ENCODE results near the gene WDR4.
A peak's percentile ranks its signal among the peaks of the same experiment; 100 is the strongest.
"Not testable (repeated sequence)": the region's sequence is repeated elsewhere in the genome, so short reads cannot be mapped to it uniquely, and the experiment has no call there.

WDR4 gene

GRCh38 chr21:42852925-42853570, 26.3 kb downstream of the WDR4 start:
- DNase-seq (ENCODE audit: low read depth in 2 of 2), result no peak

DNA sequence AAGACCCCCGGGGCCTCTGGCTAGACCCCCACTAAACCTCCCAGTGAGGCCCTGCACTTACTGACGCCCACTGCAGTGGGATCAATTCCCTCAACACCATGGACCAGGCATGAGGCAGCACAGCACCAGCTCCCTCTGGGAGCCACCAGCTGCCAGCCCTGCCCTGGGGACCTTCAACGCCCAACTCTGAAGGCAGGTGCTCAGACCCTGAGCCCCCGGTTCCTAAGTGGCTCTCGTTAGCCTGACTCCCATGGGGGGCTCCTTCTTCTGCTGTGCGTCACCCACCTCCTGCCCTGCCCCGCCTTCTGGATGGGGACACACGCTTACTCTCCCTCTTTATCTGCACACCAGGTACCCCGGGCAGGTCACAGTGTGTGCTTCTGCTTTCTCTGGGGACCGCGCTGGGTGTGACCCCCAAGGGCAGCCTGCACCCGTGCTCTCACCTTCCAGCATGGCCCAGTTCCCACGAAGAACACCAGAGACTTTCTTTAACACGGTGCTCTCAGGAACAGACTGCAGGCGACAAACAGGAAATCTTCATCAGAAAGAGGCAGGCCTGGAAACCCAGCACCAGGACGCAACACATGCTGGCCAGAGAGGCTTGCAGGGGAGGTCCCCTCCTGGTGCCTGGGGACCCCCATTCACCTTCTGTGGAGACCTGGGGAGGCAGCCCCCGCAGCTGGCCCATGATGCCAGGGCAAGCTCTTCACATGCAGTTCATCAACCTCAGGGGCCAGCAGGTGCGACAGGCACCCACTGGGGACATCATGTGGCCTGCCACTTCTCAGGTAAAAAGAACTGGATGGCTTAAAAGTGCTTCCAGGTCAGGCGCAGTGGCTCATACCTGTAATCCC, 27.3 kb downstream of the WDR4 start:
- no peak for DNase-seq (ENCODE audit: low read depth in 2 of 2)

DNA sequence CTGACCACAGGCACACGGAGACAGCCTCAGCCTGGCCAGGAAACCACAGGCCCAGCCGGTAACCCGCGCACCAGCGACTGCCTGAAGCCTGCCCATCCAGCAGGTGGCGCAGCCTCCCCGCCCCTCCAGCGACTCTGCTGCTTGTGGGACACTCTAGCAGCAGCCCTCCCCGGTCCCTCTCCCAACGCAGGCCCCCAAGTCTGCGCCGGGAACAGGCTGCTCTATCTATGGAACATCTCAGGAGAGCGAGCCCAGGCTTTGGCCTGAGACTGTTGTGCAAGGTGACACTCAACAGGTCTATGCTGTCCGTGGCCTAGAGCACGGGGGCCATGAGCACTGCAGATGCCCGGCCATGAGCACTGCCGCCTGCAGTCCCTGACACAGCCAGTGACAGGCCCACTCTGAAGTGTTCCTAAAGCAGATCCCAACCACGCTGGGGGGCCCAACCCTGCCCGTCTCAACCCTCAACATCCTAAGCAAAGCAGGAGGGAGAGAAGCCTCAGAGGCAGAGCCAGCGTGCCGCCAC, 28.4 kb downstream of the WDR4 start:
- DNase-seq (ENCODE audit: low read depth in 2 of 2), result peak in 1 of 2 donors; percentile 37

DNA sequence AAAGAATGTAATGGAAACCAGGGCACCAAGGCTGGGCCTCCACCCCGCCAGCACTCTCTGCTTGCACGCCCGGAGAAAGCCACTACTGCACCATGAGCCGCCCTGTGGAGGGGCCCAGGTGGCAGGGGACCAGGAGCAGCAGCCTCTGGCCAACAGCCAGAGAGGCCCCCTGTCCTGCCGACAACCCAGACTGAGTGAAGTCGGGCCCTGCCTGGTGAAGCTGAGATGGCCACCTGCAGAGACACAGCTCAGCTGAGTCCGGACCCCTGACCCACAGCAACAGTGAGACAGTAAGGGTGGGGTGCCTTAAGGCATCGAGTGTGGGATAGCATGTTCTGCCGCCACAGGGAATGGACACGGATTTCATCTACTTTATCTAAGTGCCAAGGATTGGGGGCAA, 28.9 kb downstream of the WDR4 start:
- DNase-seq (ENCODE audit: low read depth in 2 of 2), result no peak

DNA sequence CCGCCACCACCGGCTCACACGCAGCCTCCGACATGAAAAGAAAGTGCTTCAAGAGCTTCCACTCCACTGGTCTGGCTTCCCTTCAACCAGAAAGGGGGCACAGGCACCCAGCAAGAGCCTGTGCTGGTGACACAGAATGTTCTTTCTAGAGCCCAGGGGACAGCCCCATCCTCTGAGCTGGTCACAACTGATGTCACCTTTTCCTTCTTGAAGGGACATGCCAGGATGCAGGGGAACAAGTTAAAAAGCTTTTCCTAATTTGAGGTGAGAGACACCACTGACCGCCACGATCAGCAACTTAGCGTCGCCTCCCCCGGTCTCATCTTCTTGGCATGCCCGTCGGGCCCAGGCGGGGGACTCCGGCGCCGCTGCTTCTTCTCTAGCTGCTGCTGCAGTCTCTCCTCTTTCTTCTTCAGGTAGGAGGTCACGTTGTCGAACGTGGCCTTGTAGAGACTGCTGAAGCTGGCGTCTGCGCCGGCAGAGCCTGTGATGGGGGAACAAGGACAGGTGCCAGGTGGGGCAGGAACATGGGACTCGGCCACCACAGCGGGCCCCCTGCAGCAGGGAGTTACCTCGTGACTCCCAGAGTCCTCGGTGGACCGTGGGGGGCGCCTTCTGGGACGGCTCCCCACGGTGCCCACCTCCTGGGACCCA, 29.5 kb downstream of the WDR4 start:
- DNase-seq (ENCODE audit: low read depth in 2 of 2), result no peak

DNA sequence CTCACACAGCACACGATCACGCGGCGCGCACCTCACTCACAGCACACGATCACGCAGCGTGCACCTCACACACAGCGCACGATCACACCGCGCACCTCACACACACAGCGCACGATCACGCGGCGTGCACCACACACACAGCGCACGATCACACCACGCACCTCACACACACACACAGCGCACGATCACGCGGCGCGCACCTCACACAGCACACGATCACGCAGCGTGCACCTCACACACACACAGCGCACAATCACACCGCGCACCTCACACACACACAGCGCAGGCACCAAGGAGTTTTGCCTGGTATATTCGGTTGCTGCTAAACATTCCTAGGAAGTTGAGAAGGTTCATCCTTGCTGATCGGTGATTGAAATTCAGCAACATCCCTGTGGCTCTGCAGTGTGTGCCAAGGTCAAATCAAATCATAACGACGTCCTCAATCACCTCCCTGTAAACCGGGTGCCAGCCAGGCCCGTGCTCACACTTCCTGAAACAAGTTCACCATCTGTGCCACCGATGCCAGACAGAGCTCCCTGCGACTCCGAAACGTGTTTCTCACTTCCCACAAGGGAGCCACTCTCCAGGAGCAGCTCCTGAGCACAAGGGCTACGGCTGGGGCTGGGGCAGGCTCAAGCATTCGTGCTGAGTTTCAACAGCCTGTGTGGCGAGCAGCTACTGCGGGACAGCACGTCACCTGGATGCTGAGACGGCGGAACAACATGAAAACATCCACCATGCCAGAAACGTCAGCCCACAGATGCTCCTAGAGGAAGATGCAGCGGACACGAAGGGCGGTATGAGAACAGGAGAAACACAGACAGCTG, 30.2 kb downstream of the WDR4 start:
- DNase-seq (ENCODE audit: low read depth in 2 of 2), result no peak

GRCh38 chr21:42848144-42848931, 31.0 kb downstream of the WDR4 start:
- DNase-seq (ENCODE audit: low read depth in 2 of 2), result not testable (repeated sequence)

DNA sequence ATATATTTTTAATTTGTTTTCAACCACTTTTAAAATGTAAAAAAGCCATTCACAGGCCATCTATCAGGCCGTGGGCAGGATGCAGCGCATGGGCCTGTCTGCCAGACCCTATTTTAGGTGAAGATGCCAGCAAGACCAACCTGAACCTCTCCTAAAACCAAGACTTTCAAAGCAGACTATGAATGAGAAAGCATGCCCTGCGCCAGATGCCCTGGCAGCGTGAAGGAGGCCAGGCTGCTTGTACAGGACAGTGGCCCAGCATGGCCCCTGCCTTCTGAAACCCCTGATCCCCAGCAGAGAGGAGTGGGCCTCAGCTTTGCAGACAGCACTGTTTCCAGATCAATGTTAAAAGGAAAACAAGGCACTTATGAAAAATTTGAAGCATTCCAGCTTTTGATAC, 31.6 kb downstream of the WDR4 start:
- no peak for DNase-seq (ENCODE audit: low read depth in 2 of 2)

DNA sequence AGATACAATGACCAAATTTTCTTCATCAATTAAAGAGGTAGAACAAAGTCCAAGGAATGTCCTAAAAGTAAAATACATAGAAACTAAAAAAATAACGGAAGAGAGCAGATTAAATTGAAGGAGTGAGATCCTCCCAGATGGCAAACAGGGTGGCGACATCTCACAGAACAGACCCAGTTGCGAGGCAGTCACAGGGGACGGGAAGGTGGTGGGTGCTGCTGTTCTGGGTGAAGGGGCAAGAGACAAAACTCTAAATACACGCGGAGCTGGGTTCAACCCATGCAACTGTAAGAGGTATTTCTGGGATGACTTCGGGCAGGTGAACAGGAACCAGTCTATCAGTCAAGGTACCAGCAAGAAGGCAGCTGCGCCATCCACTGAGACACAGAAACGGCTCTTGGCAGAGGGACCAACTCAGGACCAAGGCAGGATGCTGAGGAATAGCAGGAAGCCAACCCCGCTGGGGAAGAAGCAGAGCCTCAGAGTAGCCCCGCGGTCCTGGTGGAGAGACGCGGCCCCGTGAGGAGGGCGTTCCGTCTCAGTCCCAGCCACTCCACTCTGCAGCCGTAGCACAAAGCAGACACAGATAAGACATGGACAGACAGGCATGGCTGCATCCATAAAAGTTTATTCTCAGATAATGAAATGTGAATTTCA, 32.2 kb downstream of the WDR4 start:
- DNase-seq (ENCODE audit: low read depth in 2 of 2), result no peak

DNA sequence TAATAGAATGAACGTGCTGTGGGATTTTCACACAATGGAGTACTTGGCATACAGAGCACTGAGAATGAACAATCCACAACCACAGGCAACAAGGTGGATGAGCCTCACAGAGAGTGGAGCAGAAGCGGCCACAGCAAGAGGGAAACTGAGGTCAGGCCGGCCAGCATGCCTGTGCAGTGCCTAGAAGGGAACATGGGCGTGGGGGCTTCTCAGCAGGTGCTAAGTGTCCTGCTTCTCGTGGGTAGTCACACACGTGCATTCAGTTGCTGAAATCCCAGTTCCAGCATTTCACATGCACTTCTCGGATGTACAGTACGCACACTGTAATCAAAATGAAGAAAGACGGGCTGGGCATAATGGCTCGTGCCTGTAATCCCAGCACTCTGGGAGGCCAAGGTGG, 33.1 kb downstream of the WDR4 start:
- no peak for DNase-seq (ENCODE audit: low read depth in 2 of 2)

DNA sequence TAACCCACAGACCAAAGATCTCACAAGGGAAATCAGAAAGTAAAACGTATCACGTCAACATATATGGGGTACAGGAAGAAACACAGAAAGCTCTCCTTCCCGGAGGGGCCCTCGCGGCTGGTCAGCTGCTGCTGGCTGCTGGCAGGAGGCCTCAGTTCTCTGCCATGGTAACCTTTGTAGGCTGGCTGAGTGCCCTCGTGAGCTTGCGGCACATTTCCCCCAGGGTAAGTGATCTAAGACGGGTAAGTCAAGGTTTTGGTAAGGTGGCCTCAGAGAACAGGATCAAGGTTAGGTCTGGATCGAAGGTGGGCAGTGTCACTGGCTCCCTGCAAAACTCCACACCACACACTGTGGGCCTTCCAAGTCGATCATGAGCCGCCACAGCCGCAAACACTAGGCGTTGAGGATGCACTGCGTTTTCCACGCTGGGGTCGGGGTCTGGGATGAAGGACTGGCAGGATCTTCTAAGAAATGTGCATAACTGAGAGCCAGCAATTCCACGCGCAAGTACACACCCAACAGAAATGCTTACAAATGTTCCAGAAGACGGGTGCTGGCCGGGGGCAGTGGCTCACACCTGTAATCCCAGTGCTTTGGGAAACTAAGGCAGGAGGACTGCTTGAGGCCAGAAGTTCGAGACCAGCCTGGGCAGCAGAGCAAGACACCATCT, 33.9 kb downstream of the WDR4 start:
- DNase-seq (ENCODE audit: low read depth in 2 of 2), result no peak

DNA sequence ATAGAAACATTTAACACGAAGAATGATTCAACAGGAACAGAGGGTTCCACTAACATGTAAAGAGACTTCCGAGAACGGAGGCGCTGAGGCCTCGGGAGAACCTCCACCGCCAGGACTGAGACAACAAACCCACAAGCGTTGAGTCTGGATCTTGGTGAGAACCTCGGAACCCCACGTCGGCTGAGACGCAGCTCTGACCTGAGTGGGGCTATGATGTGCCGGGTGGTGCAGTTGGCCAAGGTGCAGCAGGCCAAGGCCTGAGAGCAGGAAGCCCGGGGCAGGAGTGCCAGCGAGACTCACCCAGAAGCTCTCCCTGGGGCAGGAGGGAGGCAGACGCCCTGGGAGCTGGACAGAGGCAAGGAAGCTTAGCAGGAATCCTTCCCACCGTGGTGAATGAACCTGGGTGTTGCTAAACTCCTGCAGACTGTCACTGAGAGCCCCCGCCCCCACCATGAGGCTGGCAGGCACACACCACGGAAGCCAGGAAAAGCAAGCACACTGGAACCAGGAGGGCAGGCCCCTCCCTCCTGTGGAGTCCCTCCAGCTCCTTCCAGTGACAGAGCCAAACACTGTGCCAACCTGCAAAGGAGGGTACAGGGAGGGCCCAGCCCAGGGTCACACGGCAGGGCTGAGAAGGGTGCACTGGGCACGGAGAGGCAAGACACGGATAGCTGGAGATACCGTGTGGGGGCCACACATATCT, 34.8 kb downstream of the WDR4 start:
- no peak for DNase-seq (ENCODE audit: low read depth in 2 of 2)

GRCh38 chr21:42843056-42843455, 36.3 kb downstream of the WDR4 start:
- no peak for DNase-seq (ENCODE audit: low read depth in 2 of 2)

DNA sequence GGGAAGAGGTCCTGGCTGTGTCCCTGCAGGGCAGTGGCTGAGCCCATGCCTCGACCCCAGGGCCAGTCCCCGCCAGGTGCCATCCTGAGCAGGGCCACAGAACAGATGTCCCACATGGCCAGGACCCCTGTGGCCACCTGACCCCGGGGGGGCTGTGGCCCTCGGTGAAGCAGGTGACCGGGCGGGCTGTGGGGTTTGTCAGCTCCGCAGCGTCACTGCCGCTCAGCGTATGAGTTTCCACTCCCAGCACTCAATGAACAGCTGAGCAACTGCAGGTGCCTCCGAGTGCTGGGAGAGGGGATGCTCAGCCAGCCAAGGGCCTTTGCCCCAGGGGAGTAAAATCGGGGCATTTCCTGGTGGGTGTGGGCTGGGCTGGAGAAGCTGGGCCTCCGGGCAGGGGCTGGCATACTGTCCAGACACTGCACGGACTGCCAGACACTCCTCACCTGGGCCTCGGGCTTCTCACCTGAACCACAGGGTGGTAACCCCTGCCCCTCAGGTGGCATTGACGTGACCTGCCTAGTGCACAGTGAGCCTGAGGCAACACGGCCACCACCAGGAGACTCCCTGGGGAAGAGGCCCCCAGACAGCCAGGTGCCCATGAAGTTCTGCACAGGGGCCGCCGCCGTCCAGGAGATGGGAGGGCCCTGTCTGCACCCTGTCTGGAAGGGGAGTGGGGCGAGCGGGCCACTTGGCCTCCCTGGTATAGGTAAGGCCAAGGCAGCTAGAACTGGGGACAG, 37.3 kb downstream of the WDR4 start:
- not testable (repeated sequence) for DNase-seq (ENCODE audit: low read depth in 2 of 2)

DNA sequence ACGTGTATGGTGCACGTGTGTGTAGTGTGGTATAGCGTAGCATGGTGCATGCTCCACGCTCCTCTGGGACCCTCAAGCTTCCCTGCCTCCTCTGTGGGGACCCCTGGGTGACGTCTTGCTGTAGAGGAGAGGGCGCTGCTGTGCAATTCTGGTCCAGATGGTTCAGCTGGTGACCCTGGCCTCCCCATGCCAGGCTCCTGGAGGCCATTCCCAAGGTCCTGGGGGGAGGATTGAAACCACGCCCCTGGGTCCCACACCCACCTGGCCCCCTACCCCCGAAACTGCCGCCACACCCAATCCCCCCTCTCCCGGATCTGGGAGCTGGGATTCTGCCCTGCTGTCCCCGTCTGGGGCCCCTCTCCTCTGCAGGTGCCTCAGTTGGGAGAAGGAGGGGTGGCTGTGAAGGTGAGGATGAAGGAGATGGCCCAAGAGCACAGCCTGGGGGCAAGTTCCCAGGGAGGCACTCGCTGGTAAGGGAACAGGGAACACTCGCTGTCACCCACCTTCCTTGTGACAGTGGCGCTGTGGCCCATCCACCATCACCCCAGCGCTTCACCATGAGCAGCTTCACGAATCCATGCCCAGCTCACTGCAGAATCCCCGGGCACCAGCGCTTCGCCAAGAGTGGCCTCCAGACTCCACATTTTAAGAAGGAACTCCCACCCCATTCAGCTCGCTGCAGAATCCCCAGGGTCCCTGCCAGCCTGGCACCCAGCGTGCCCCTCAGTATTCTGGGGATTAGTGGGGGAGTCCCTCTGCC, 38.0 kb downstream of the WDR4 start:
- no peak for DNase-seq (ENCODE audit: low read depth in 2 of 2)

DNA sequence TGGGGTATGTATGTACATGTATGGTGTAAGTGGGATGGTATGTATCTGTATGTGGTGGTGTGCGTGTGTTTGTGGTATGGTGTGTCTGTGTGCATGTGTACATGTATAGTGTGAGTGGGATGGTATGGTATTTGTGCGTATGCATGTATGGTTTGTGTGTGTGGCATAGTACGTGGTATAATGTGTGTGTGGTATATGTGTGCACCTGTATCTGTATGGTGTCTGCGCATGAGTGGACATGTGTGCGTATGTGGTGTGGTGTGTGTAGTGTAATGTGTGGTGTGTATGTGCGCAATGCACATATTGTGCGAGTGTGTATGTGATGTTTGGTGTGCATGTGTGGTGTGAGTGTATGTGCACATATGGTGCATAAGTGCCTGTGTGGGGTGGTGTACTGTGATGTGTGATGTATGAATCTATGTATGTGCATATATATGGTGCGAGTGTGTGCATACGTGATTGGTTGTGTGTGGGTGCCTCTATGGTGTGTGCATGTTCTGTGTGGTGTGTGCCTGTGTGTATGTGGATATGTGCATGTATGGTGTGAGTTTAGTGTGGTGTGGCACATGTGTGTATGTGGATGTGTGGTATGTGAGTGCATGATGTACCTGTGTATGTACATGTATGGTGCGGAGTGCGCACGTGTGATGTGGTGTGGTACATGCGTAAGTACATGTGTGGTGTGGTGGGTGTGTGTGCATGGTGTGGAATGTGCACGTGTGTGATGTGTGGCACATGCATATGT, 38.8 kb downstream of the WDR4 start:
- DNase-seq (ENCODE audit: low read depth in 2 of 2), result no peak

Data from stimulated activated CD4-positive, alpha-beta T cell treated with anti-CD3 and anti-CD28 coated beads, Interleukin-1b, Interleukin-23, amount 100 ng/mL, for 4 hours (primary cell).